Esophagus muscularis mucosa (tissue), 4 donors: ENCODE measurements around the gene EFNA4. TPM values are rescaled to one million over a fixed set of nuclear protein-coding genes. Genes with fewer than 3 reads are reported as not detected.

Experiments used
- DNase-seq: peaks from one replicate; pipeline ENCODE4 v3.0.0-alpha.2; 2017; ENCODE audit errors: extremely low spot score
- H3K27ac ChIP-seq, 4 donors: fragments of 200-600 bp; sonication (generic); replicated peaks in 1 of 4; 1 replicate in 3 of 4; 2 replicates in 1 of 4; pipeline ENCODE4 v1.5.1; 2016 to 2019; ENCODE audit warnings: mild to moderate bottlenecking in 1 of 4
- H3K27me3 ChIP-seq, 4 donors: fragments of 200-600 bp; sonication (generic); one replicate each; pipeline versions ENCODE4 v1.5.1 to v1.6.0; 2016 to 2019
- H3K36me3 ChIP-seq, 4 donors: fragments of 200-600 bp; sonication (generic); one replicate each; pipeline ENCODE4 v1.5.1; 2016 to 2019
- H3K4me1 ChIP-seq, 4 donors: fragments of 200-600 bp; sonication (generic); one replicate each; pipeline ENCODE4 v1.5.1; 2016 to 2019
- H3K4me3 ChIP-seq, 4 donors: fragments of 200-600 bp; sonication (generic); 1 replicate in 2 of 4; 2 replicates in 2 of 4; pipeline ENCODE4 v1.5.1; 2016 to 2019; ENCODE audit warnings: mild to moderate bottlenecking in 4 of 4, moderate library complexity in 1 of 4
- H3K9me3 ChIP-seq, 4 donors: fragments of 200-600 bp; sonication (generic); 1 replicate in 3 of 4; 2 replicates in 1 of 4; pipeline ENCODE4 v1.5.1; 2016 to 2019
- EP300 ChIP-seq: sonication (generic); formaldehyde crosslinking; IDR thresholded peaks from one replicate; pipeline ENCODE4 v1.6.1; 2017; ENCODE audit warnings: antibody characterized with exemption
- POLR2A ChIP-seq: fragments of 450-650 bp; IDR thresholded peaks from one replicate; pipeline ENCODE4 v1.6.1; 2017; ENCODE audit warnings: antibody characterized with exemption, moderate library complexity, mild to moderate bottlenecking, low read depth
- POLR2AphosphoS5 ChIP-seq, 2 donors: sonication (generic); formaldehyde crosslinking; IDR thresholded peaks; one replicate each; pipeline ENCODE4 v1.6.1; 2017; ENCODE audit warnings: antibody characterized with exemption in 2 of 2
- WGBS: methylation state at CpG from one replicate; pipeline ENCODE4 v1.1.5; 2018; 5-methylcytosine and 5-hydroxymethylcytosine counted together
- intact Hi-C: fragments of 100-400 bp; cut with DNase I; formaldehyde crosslinking; loops from one replicate; pipeline ENCODE4 v1.15.1; 2023
- total RNA-seq, 4 donors: library from RNA; depleted of rRNA; stranded (reverse); fragments of >200 nt; gene quantifications; one replicate each; pipeline versions ENCODE4 v1.1.0 to v1.2.1, GENCODE V29; 2016
- TF ChIP-seq, protein P1 (sequence below), 3 experiments: fragments of 200-600 bp in 2 of 3; fragments of 450-650 bp in 1 of 3; sonication (generic) in 2 of 3; IDR thresholded peaks; one replicate each; pipeline ENCODE4 v1.5.1; 2017 to 2019; ENCODE audit warnings: antibody characterized with exemption in 3 of 3, mild to moderate bottlenecking in 2 of 3, moderate library complexity in 1 of 3

EFNA4 gene
- total RNA-seq, 4 donors from 2014 or later, result 0.83 to 4.5 (median 3.2) TPM

DNA sequence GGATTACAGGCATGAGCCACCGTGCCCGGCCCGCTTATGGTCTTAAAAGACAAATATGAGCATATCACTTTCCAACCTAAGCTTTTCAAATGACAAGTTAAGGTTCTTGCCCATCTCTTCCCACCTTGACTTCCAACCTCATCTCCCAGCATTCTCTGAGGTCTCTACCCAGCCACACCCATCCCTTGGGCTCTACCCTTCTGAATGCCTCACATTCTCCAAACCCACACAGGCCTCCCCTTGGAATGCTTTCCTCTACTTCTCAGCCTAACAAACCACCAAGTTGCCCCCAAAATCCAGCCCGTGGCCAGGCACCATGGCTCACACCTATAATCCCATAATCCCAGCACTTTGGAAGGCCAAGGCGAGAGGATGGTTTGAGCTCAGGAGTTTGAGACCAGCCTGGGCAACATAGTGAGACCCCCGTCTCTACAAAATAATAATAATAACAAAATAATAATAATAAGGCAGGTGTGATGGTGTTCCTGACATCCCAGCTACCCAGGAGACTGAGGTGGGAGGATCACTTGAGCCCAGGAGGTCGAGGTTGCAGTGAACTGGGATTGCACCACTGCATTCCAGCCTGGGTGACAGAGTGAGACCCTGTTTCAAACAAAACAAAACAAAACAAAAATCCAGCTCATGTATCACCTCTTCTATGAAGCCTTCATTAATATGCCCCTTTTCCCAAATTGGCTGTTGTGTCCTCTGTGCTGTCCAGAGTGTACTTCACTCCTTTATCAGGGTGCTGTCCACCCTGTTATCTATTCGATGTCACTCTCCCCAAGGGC, 41.2 kb upstream of the EFNA4 start:
- H3K27me3 ChIP-seq, result no peaks in the 10 kb centered on the region
- H3K4me3 ChIP-seq, result no peak overlapping the region
- 92% methylated on average over 8 of the region's 8 CpGs for WGBS
- H3K27ac ChIP-seq, result no peak overlapping the region
- no peak for DNase-seq
- TF ChIP-seq, protein P1, sequence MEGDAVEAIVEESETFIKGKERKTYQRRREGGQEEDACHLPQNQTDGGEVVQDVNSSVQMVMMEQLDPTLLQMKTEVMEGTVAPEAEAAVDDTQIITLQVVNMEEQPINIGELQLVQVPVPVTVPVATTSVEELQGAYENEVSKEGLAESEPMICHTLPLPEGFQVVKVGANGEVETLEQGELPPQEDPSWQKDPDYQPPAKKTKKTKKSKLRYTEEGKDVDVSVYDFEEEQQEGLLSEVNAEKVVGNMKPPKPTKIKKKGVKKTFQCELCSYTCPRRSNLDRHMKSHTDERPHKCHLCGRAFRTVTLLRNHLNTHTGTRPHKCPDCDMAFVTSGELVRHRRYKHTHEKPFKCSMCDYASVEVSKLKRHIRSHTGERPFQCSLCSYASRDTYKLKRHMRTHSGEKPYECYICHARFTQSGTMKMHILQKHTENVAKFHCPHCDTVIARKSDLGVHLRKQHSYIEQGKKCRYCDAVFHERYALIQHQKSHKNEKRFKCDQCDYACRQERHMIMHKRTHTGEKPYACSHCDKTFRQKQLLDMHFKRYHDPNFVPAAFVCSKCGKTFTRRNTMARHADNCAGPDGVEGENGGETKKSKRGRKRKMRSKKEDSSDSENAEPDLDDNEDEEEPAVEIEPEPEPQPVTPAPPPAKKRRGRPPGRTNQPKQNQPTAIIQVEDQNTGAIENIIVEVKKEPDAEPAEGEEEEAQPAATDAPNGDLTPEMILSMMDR (IDR thresholded peaks at IDR 0.05), result no peak
- TF ChIP-seq POLR2AphosphoS5 (IDR thresholded peaks at IDR 0.05), result no peak
- no peaks in the 10 kb centered on the region for H3K9me3 ChIP-seq
- no peaks in the 10 kb centered on the region for H3K36me3 ChIP-seq
- intact Hi-C loops, result no loop called here
- H3K4me1 ChIP-seq, result peaks cover 8 to 18% (median 14%) of the 10 kb centered on the region in 4 donors

DNA sequence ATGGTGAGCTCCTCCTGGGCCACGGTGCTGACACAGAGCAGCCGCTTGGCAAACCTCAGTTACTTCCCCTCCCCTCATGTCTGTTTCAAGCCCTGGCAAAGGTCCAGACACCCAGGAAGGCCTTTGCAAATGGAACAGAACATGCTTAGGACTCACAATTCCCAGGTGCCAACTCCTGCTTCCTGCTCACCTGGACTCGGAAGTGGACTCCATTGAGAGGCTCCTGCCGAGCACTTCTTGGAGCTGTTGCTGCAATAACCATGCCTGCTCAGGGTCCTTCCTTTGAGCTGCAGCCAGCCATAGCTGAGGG, 40.7 kb upstream of the EFNA4 start:
- no peak for TF ChIP-seq EP300
- TF ChIP-seq, protein P1 (IDR thresholded peaks at IDR 0.05), result no peak
- no peak for TF ChIP-seq POLR2AphosphoS5 (IDR thresholded peaks at IDR 0.05)
- TF ChIP-seq POLR2A, result no peak
- intact Hi-C loops, result no loop called here
- WGBS, result 72% methylated on average over 4 of the region's 4 CpGs

DNA sequence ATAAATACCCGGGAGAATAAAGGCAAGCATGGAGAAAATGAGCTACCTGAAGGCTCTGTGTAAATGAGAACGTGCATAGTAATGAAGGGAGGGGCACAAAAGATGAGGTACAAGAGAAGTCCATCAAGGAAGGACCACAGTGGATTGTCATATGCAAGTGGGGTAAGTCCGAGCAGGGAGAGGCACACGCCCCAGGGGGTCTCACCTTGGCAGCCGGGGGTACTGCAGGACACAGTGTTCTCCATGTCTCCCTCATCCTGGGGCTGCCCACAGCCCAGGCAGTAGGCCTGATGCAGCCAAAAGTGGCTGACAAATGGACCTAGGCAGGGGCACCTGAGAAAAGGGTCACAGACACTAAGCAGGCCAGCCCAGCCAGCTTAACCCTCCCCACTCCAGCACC, 39.9 kb upstream of the EFNA4 start:
- no peaks in the 10 kb centered on the region for H3K9me3 ChIP-seq
- peaks cover 0 to 5% (median under 1%) of the 10 kb centered on the region in 4 donors for H3K4me1 ChIP-seq
- no peaks in the 10 kb centered on the region for H3K36me3 ChIP-seq
- no peak for DNase-seq
- WGBS, result 80% methylated on average over 5 of the region's 5 CpGs
- H3K27me3 ChIP-seq, result no peaks in the 10 kb centered on the region
- TF ChIP-seq, protein P1 (IDR thresholded peaks at IDR 0.05), result no peak
- TF ChIP-seq POLR2AphosphoS5 (IDR thresholded peaks at IDR 0.05) (no peak), EP300 (no peak), POLR2A (no peak)
- H3K27ac ChIP-seq, result no peak overlapping the region
- no peak overlapping the region for H3K4me3 ChIP-seq
- intact Hi-C loops, result no loop called here

More for the DNA sequence above, 40.7 kb upstream of the EFNA4 start:
- Histone ChIP-seq H3K27ac (no peak overlapping the region), H3K36me3 (no peaks in the 10 kb centered on the region), H3K4me3 (no peak overlapping the region), H3K27me3 (no peaks in the 10 kb centered on the region), H3K4me1 (peaks cover 5 to 13% (median 8%) of the 10 kb centered on the region in 4 donors), H3K9me3 (no peaks in the 10 kb centered on the region)
- no peak for DNase-seq

DNA sequence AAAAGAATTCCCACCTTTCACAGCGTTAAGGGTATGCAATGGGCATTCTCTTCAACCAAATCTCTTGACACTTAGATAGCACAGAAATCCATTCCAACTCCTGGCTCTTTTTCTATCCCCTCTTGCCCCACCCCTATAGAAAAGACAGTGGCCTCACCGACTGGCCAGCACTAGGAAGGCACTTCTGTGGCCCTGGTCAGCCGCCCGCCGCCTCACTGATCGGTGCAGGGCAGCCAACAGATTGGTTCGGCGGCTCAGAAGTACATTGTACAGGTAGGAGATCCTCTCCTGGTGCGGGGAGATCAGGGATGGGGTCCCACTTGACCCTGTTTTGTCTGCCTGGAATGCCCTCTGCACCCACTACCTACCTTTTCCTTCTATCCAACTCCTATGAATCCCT, 39.2 kb upstream of the EFNA4 start:
- Histone ChIP-seq H3K27ac (no peak overlapping the region), H3K4me3 (no peak overlapping the region), H3K9me3 (no peaks in the 10 kb centered on the region), H3K4me1 (no peaks in the 10 kb centered on the region), H3K36me3 (no peaks in the 10 kb centered on the region), H3K27me3 (no peaks in the 10 kb centered on the region)
- WGBS, result 93% methylated on average over 9 of the region's 9 CpGs
- TF ChIP-seq, protein P1 (IDR thresholded peaks at IDR 0.05), result no peak
- TF ChIP-seq POLR2A, result no peak
- intact Hi-C loops, result no loop called here
- no peak for DNase-seq

DNA sequence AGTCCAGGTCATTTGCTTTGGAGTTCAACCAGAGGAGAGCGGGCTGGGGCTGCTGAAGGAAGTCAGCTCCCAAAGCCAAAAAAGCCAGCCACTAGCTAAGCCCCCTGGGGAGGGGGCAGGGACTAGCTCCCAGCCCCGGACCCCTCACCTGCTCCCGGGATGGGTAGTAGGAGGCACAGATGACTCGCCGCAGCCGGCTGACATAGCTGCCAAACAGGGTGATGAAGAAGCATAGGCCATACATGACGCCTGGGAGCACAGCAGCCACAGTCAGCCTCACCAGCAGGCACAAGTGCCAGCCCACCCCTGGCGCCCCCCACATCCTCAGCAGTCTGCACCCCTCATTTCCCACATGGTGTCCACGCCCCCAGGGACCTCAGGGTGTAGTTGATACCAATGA, 37.4 kb upstream of the EFNA4 start:
- intact Hi-C loops, result no loop called here
- Histone ChIP-seq H3K27me3 (no peaks in the 10 kb centered on the region), H3K4me1 (no peaks in the 10 kb centered on the region), H3K4me3 (no peak overlapping the region), H3K9me3 (no peaks in the 10 kb centered on the region), H3K27ac (no peak overlapping the region), H3K36me3 (no peaks in the 10 kb centered on the region)
- TF ChIP-seq POLR2AphosphoS5 (IDR thresholded peaks at IDR 0.05), result no peak
- DNase-seq, result no peak
- 54% methylated on average over 7 of the region's 9 CpGs for WGBS
